Measurements from ENCODE around the gene TRPT1. TPM values are rescaled to one million over a fixed set of nuclear protein-coding genes. Genes with fewer than 3 reads are reported as not detected.

Gene TRPT1
- total RNA-seq, 1 donor from 2014 or later = 29.4 TPM

DNA sequence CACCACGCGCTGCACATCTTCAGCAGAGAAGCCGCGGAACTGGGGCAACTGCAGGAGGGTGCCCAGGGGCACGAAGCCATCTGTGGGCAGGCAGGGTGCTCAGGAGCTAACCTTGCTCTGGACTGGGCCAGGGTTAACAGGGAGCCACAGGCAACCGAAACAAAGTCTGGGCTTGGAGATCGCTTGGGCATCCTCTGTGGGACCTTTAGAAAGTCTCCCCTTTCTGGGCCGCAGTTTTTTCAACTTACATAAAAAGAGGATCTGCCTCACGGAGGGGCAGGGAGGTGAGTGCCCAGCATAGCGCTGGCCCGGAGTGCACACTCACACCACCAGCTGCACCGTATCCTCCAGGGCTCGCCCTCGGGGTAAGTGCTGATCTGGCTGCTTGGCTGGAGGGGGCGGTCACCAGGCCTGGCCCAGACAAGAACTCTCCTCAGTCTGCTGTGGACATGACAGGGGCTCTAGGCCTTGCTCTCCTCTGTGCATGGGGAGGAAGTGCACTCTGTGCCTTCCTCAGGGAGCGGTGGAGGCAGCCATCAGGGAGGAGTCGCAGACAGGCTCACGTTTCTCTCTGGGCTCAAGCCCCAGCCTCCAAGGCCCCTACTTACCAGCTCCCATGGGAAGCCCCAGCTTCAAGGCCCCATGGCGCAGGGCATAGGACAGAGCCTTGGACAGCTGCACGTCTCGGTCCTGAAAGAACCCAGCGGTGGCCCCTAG, 937 bp downstream of the TRPT1 start:
- DNase-seq (ENCODE audit: low read depth) (no peak), FAIRE-seq (no peak)
- Mint-ChIP-seq H3K36me3 (ENCODE audit: low read depth, unreplicated experiment) (peaks cover 2% of the 10 kb centered on the region), H3K9me3 (ENCODE audit: unreplicated experiment) (no peaks in the 10 kb centered on the region), H3K27me3 (ENCODE audit: low read depth, unreplicated experiment) (no peaks in the 10 kb centered on the region), H3K4me3 (ENCODE audit: unreplicated experiment) (peak overlapping the region; percentile 88), H3K27ac (ENCODE audit: unreplicated experiment) (no peak overlapping the region), H3K4me1 (ENCODE audit: low read depth, unreplicated experiment) (peaks cover 12% of the 10 kb centered on the region)
- H3K36me3 ChIP-seq (ENCODE audit: insufficient read depth, low read length) = no peaks in the 10 kb centered on the region
- H2AFZ ChIP-seq (ENCODE audit: low read depth, low read length) = no peak overlapping the region
- no peaks in the 10 kb centered on the region for H3K27me3 ChIP-seq (ENCODE audit: insufficient read depth, low read length)
- peak overlapping the region; percentile 85 for H3K9ac ChIP-seq (ENCODE audit: low read length)
- no peak overlapping the region for H3K27ac ChIP-seq (ENCODE audit: low read depth, low read length)
- H3K4me3 ChIP-seq (ENCODE audit: insufficient read depth, low read depth, low read length) = peak overlapping the region; percentile 89
- H3K79me2 ChIP-seq (ENCODE audit: insufficient read depth, low read length) = peaks cover 29% of the 10 kb centered on the region
- peak overlapping the region; percentile 99 for H3K4me2 ChIP-seq (ENCODE audit: low read length)
- H4K20me1 ChIP-seq (ENCODE audit: insufficient read depth, low read length) = peaks cover 3% of the 10 kb centered on the region
- peaks cover 32% of the 10 kb centered on the region for H3K4me1 ChIP-seq (ENCODE audit: insufficient read depth, low read length)
- no peaks in the 10 kb centered on the region for H3K9me3 ChIP-seq (ENCODE audit: insufficient read depth, low read depth, low read length)
- TF ChIP-seq EZH2 (IDR thresholded peaks at IDR 0.05; ENCODE audit: insufficient read depth, low read length) = no peak
- TF ChIP-seq, protein P1, sequence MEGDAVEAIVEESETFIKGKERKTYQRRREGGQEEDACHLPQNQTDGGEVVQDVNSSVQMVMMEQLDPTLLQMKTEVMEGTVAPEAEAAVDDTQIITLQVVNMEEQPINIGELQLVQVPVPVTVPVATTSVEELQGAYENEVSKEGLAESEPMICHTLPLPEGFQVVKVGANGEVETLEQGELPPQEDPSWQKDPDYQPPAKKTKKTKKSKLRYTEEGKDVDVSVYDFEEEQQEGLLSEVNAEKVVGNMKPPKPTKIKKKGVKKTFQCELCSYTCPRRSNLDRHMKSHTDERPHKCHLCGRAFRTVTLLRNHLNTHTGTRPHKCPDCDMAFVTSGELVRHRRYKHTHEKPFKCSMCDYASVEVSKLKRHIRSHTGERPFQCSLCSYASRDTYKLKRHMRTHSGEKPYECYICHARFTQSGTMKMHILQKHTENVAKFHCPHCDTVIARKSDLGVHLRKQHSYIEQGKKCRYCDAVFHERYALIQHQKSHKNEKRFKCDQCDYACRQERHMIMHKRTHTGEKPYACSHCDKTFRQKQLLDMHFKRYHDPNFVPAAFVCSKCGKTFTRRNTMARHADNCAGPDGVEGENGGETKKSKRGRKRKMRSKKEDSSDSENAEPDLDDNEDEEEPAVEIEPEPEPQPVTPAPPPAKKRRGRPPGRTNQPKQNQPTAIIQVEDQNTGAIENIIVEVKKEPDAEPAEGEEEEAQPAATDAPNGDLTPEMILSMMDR (IDR thresholded peaks at IDR 0.05; ENCODE audit: insufficient read depth, low read depth, low read length) = no peak

DNA sequence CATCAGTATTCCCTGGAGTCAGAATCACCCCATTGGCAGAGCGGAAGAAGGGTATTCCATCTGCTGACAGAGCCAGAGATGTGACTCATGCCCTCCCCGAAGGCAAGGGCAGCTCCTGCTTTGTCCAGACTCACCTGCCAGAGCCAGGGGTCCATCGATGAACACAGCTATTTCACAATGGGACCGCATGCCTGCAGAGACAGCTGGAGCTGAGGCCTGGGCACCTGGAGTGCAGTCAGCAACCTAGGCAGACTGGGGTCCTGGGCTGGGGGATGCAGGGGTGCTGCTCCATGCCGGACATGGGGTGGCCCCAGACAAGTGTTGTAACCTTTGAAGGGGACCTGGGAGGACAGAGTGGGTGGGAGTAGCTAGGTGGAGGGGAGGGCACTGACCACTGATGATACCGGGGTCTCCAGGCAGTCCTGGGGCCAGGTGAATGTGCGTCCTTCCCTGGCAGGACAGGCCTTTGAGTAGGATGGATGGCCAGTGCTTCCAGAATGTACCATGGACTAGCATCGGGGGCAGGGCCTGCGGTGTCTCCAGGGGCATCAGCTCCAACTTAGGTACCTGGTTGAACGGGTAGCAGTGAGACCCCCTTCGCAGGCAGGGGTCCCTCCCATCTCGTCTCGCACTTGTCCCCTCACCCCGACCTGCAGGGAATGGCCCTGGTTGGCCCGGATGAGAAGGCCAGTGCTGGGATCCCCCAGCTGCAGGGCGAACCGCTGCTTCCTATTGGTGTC, 1.7 kb downstream of the TRPT1 start:
- no peak for TF ChIP-seq EZH2 (IDR thresholded peaks at IDR 0.05; ENCODE audit: insufficient read depth, low read length)
- H3K4me1 Mint-ChIP-seq (ENCODE audit: low read depth, unreplicated experiment) = peaks cover 12% of the 10 kb centered on the region
- H3K9me3 ChIP-seq (ENCODE audit: insufficient read depth, low read depth, low read length) = no peaks in the 10 kb centered on the region
- H3K27ac ChIP-seq (ENCODE audit: low read depth, low read length) = no peak overlapping the region
- H4K20me1 ChIP-seq (ENCODE audit: insufficient read depth, low read length) = peaks cover 3% of the 10 kb centered on the region
- no peak for DNase-seq (ENCODE audit: low read depth)
- H2AFZ ChIP-seq (ENCODE audit: low read depth, low read length) = no peak overlapping the region
- H3K27me3 ChIP-seq (ENCODE audit: insufficient read depth, low read length) = no peaks in the 10 kb centered on the region
- FAIRE-seq = no peak
- H3K27me3 Mint-ChIP-seq (ENCODE audit: low read depth, unreplicated experiment) = no peaks in the 10 kb centered on the region
- H3K4me3 Mint-ChIP-seq (ENCODE audit: unreplicated experiment) = peak overlapping the region; percentile 88
- H3K36me3 Mint-ChIP-seq (ENCODE audit: low read depth, unreplicated experiment) = peaks cover 2% of the 10 kb centered on the region
- no peaks in the 10 kb centered on the region for H3K9me3 Mint-ChIP-seq (ENCODE audit: unreplicated experiment)
- peak overlapping the region; percentile 6 for H3K4me2 ChIP-seq (ENCODE audit: low read length)
- no peak overlapping the region for H3K4me3 ChIP-seq (ENCODE audit: insufficient read depth, low read depth, low read length)
- peaks cover 29% of the 10 kb centered on the region for H3K4me1 ChIP-seq (ENCODE audit: insufficient read depth, low read length)
- H3K9ac ChIP-seq (ENCODE audit: low read length) = no peak overlapping the region
- H3K36me3 ChIP-seq (ENCODE audit: insufficient read depth, low read length) = no peaks in the 10 kb centered on the region
- peaks cover 29% of the 10 kb centered on the region for H3K79me2 ChIP-seq (ENCODE audit: insufficient read depth, low read length)
- no peak overlapping the region for H3K27ac Mint-ChIP-seq (ENCODE audit: unreplicated experiment)

DNA sequence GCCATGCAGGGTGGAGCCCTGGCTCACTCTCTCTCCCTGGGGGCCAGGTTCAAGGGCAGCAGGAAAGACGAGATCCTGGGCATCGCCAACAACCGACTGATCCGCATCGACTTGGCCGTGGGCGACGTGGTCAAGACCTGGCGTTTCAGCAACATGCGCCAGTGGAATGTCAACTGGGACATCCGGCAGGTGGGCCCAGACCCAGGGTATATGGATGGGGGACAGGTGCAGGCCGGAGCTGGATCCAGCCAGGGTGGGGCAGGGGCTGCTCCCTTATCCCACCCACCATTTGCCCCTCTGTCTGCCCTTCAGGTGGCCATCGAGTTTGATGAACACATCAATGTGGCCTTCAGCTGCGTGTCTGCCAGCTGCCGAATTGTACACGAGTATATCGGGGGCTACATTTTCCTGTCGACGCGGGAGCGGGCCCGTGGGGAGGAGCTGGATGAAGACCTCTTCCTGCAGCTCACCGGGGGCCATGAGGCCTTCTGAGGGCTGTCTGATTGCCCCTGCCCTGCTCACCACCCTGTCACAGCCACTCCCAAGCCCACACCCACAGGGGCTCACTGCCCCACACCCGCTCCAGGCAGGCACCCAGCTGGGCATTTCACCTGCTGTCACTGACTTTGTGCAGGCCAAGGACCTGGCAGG, 2.9 kb downstream of the TRPT1 start:
- Histone ChIP-seq H2AFZ (ENCODE audit: low read depth, low read length) (no peak overlapping the region), H3K4me3 (ENCODE audit: insufficient read depth, low read depth, low read length) (no peak overlapping the region), H3K4me2 (ENCODE audit: low read length) (no peak overlapping the region), H3K9ac (ENCODE audit: low read length) (no peak overlapping the region), H3K36me3 (ENCODE audit: insufficient read depth, low read length) (no peaks in the 10 kb centered on the region), H3K4me1 (ENCODE audit: insufficient read depth, low read length) (peaks cover 26% of the 10 kb centered on the region), H4K20me1 (ENCODE audit: insufficient read depth, low read length) (peaks cover 3% of the 10 kb centered on the region), H3K27me3 (ENCODE audit: insufficient read depth, low read length) (no peaks in the 10 kb centered on the region), H3K79me2 (ENCODE audit: insufficient read depth, low read length) (peaks cover 25% of the 10 kb centered on the region), H3K27ac (ENCODE audit: low read depth, low read length) (no peak overlapping the region), H3K9me3 (ENCODE audit: insufficient read depth, low read depth, low read length) (no peaks in the 10 kb centered on the region)
- no peak for TF ChIP-seq EZH2 (IDR thresholded peaks at IDR 0.05; ENCODE audit: insufficient read depth, low read length)
- TF ChIP-seq, protein P1 (IDR thresholded peaks at IDR 0.05; ENCODE audit: insufficient read depth, low read depth, low read length) = no peak
- Mint-ChIP-seq H3K4me1 (ENCODE audit: low read depth, unreplicated experiment) (peaks cover 12% of the 10 kb centered on the region), H3K9me3 (ENCODE audit: unreplicated experiment) (no peaks in the 10 kb centered on the region), H3K27ac (ENCODE audit: unreplicated experiment) (no peak overlapping the region), H3K27me3 (ENCODE audit: low read depth, unreplicated experiment) (no peaks in the 10 kb centered on the region), H3K36me3 (ENCODE audit: low read depth, unreplicated experiment) (peaks cover 4% of the 10 kb centered on the region), H3K4me3 (ENCODE audit: unreplicated experiment) (no peak overlapping the region)
- no peak for DNase-seq (ENCODE audit: low read depth)
- FAIRE-seq = no peak
